Measurements from ENCODE around the gene OR52A5. TPM values are rescaled to one million over a fixed set of nuclear protein-coding genes. Genes with fewer than 3 reads are reported as not detected.

The OR52A5 gene
- total and polyA plus RNA-seq, 8 donors, result not detected

DNA sequence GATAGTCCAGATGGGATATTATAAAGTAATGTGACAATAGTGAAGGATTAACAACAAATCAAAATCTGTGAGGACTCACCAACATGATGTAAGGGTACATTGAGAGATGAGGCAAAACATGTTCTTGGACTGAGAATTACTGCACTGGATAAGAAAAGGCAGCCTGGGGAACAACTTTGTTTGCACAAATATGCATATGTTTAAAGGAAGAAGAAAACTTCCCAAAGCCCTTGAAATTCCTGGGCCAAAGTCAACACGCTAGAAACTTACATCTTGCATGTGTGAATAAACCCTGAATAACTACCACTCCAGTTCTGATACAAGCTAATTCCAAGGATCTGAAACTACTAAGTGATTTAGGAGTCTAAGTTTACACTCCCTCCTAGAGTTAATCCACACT is 1.1 kb downstream of the OR52A5 start:
- H3K36me3 ChIP-seq, result no peaks in the 10 kb centered on the region
- H3K27ac ChIP-seq, result no peak overlapping the region
- ATAC-seq (peak; percentile 39), DNase-seq (peak in 1 of 4 donors; percentile 8)
- TF ChIP-seq, protein P1, sequence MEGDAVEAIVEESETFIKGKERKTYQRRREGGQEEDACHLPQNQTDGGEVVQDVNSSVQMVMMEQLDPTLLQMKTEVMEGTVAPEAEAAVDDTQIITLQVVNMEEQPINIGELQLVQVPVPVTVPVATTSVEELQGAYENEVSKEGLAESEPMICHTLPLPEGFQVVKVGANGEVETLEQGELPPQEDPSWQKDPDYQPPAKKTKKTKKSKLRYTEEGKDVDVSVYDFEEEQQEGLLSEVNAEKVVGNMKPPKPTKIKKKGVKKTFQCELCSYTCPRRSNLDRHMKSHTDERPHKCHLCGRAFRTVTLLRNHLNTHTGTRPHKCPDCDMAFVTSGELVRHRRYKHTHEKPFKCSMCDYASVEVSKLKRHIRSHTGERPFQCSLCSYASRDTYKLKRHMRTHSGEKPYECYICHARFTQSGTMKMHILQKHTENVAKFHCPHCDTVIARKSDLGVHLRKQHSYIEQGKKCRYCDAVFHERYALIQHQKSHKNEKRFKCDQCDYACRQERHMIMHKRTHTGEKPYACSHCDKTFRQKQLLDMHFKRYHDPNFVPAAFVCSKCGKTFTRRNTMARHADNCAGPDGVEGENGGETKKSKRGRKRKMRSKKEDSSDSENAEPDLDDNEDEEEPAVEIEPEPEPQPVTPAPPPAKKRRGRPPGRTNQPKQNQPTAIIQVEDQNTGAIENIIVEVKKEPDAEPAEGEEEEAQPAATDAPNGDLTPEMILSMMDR (IDR thresholded peaks at IDR 0.05), result no peak
- H3K9me3 ChIP-seq, result no peaks in the 10 kb centered on the region
- H3K4me3 ChIP-seq, result no peak overlapping the region
- no peaks in the 10 kb centered on the region for H3K4me1 ChIP-seq
- no peaks in the 10 kb centered on the region for H3K27me3 ChIP-seq
- intact Hi-C loops (cut with DNase I), result no loop called here

- Histone ChIP-seq H3K27me3 (no peaks in the 10 kb centered on the region), H3K9me3 (no peaks in the 10 kb centered on the region), H3K36me3 (no peaks in the 10 kb centered on the region), H3K4me1 (no peaks in the 10 kb centered on the region), H3K27ac (no peak overlapping the region), H3K4me3 (no peak overlapping the region)
- intact Hi-C loops (cut with DNase I), result no loop called here
- DNase-seq, result no peak
- TF ChIP-seq, protein P1 (IDR thresholded peaks at IDR 0.05), result no peak
- no peak for ATAC-seq
Observed at GRCh38 chr11:5136261-5136660, 1.9 kb downstream of the OR52A5 start.

DNA sequence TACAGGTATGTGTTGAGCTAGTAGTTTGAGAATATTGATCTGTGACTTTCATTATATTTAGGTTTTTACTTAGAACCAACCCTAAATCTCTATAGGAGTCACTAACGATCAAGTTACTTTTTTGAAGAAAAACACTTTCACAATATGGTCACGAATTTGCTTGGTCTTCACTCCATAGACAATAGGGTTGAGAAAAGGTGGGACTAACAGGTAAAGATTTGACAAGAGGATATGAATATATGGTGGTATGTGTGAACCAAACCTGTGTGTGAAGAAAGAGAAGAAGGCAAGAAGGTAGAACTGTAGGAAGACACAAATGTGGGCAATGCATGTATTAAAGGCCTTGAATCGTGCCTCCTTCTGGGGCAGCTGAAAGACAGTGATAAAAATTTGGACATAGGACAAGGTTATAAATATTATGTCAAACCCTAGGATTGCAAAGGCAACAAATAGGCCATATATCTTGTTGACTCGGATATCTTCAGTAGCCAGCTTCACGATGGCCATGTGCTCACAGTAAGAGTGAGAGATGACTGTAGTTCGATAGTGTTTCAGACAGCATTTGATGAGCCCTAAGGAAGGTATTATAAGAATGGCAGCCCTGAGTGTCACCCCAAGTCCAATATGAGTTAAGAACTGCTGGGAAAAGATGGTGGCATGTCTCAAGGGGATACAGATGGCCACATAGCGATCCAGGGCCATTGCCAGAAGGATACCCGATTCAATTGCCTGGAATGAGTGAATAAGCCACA is 6.4 kb downstream of the OR52A5 start:
- Histone ChIP-seq H3K27me3 (no peaks in the 10 kb centered on the region), H3K27ac (no peak overlapping the region), H3K9me3 (no peaks in the 10 kb centered on the region), H3K4me3 (no peak overlapping the region), H3K36me3 (no peaks in the 10 kb centered on the region), H3K4me1 (no peaks in the 10 kb centered on the region)
- no peak for ATAC-seq
- intact Hi-C loops (cut with DNase I), result no loop called here
- no peak for DNase-seq
- TF ChIP-seq, protein P1 (IDR thresholded peaks at IDR 0.05), result no peak

GRCh38 chr11:5129457-5129877 is 8.7 kb downstream of the OR52A5 start:
- Histone ChIP-seq H3K4me3 (no peak overlapping the region), H3K36me3 (no peaks in the 10 kb centered on the region), H3K27ac (no peak overlapping the region), H3K4me1 (no peaks in the 10 kb centered on the region), H3K27me3 (no peaks in the 10 kb centered on the region), H3K9me3 (no peaks in the 10 kb centered on the region)
- DNase-seq (no peak), ATAC-seq (no peak)
- intact Hi-C loops (cut with DNase I), result no loop called here
- TF ChIP-seq, protein P1 (IDR thresholded peaks at IDR 0.05), result no peak

DNA sequence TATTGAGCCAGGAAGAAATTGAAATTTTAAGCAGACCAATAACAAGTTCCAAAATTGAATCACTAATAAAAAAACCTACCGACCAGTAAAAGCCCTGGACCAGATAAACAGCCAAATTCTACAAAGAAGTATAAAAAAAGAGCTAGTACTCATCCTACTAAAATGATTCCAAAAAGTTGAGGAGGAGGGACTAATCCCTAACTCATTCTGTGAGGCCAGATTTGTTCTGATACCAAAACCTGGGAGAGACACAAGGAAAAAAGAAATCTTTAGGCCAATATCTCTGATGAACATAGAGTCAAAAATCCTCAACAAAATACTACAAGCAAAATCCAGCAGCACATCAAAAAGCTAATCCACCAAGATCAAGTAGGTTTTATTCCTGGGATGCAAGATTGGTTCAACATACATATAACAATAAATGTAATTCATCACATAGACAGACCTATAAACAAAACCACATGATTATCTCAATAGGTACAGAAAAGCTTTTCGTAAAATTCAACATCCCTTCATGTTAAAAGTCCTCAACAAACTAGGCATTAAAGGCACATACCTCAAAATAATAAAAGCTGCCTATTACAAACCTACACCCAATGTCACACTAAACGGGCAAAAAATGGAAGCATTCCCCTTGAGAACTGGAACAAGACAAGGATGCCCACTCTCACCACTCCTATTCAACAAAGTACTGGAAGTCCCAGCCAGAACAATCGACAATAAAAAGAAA is 13.1 kb downstream of the OR52A5 start:
- no peaks in the 10 kb centered on the region for H3K9me3 ChIP-seq
- H3K4me3 ChIP-seq, result no peak overlapping the region
- H3K27ac ChIP-seq, result no peak overlapping the region
- H3K4me1 ChIP-seq, result no peaks in the 10 kb centered on the region
- H3K27me3 ChIP-seq, result no peaks in the 10 kb centered on the region
- DNase-seq (no peak), ATAC-seq (no peak)
- TF ChIP-seq, protein P1 (IDR thresholded peaks at IDR 0.05), result no peak
- no peaks in the 10 kb centered on the region for H3K36me3 ChIP-seq
- intact Hi-C loops (cut with DNase I), result loop anchor here in 1 of 2 donors (5.0 kb wide), 1 partner anchor 257 kb away; the partner anchor contains the start of gene OR51M1

All from left lung (tissue), 10 donors.